Natural killer cell treated with Interleukin-12 subunit alpha and Interleukin-12 subunit beta and Interleukin-15 and Interleukin-18, amount 100 ng/mL, for 72 hours (primary cell): ENCODE measurements around the gene SAMSN1. TPM values are rescaled to one million over a fixed set of nuclear protein-coding genes. Genes with fewer than 3 reads are reported as not detected.
"Not testable (repeated sequence)": the region's sequence is repeated elsewhere in the genome, so short reads cannot be mapped to it uniquely, and the experiment has no call there.

Source experiments
- ATAC-seq, 2 donors: fragments of 150-1000 bp; cut with Tn5 transposase in 1 of 2; sonication (Bioruptor Pico), chemical (Tn5 transposase) in 1 of 2; 2 replicates each; pipeline ENCODE4 v1.10.0; 2021
- DNase-seq: peaks from one replicate; pipeline ENCODE4 v3.0.0; 2022; ENCODE audit warnings: low spot score
- H3K27ac Mint-ChIP-seq, 2 donors: 1 replicate in 1 of 2; 2 replicates in 1 of 2; pipeline ENCODE4 v1.8.0; 2022; ENCODE audit warnings: mixed read lengths in 2 of 2, mild to moderate bottlenecking in 1 of 2, moderate library complexity in 1 of 2
- H3K27me3 Mint-ChIP-seq, 2 donors: 1 replicate in 1 of 2; 2 replicates in 1 of 2; pipeline ENCODE4 v1.8.0; 2022; ENCODE audit warnings: mixed read lengths in 2 of 2
- H3K36me3 Mint-ChIP-seq: one replicate; pipeline ENCODE4 v1.8.0; 2022; ENCODE audit warnings: mixed read lengths
- H3K4me1 Mint-ChIP-seq, 2 donors: 1 replicate in 1 of 2; 2 replicates in 1 of 2; pipeline ENCODE4 v1.8.0; 2022; ENCODE audit warnings: low read depth in 2 of 2, mixed read lengths in 2 of 2, mild to moderate bottlenecking in 1 of 2
- H3K4me3 Mint-ChIP-seq: one replicate; pipeline ENCODE4 v1.8.0; 2022; ENCODE audit warnings: mixed read lengths
- H3K9me3 Mint-ChIP-seq: 2 replicates; pipeline ENCODE4 v1.8.0; 2022; ENCODE audit warnings: mixed read lengths
- total RNA-seq, 2 donors: library from RNA; stranded (reverse); gene quantifications; one replicate each; pipeline ENCODE4 v1.2.3, GENCODE V29; 2022

The SAMSN1 gene
- total RNA-seq, 2 donors from 2014 or later = 158 to 383 TPM

- not testable (repeated sequence) for H3K27me3 Mint-ChIP-seq
Observed at GRCh38 chr21:14506859-14507457, 39.2 kb downstream of the SAMSN1 start.

GRCh38 chr21:14500873-14501272, 45.2 kb downstream of the SAMSN1 start:
- H3K4me3 Mint-ChIP-seq = no peak overlapping the region
- peaks cover 47 to 48% of the 10 kb centered on the region in 2 donors for H3K4me1 Mint-ChIP-seq
- DNase-seq (no peak), ATAC-seq (no peak)
- H3K27ac Mint-ChIP-seq = peak overlapping the region; percentile 2 to 58
- H3K9me3 Mint-ChIP-seq = peaks cover 4% of the 10 kb centered on the region
- no peaks in the 10 kb centered on the region for H3K27me3 Mint-ChIP-seq
- H3K36me3 Mint-ChIP-seq = peaks cover 56% of the 10 kb centered on the region

More at GRCh38 chr21:14506859-14507457, 39.2 kb downstream of the SAMSN1 start:
- DNase-seq, H3K9me3 Mint-ChIP-seq, ATAC-seq: not testable (repeated sequence)
- H3K36me3 Mint-ChIP-seq = peaks cover 90% of the 10 kb centered on the region
- H3K27ac Mint-ChIP-seq = peak overlapping the region; percentile 5 to 46
- peak overlapping the region; percentile 32 for H3K4me3 Mint-ChIP-seq
- peaks cover 70 to 73% of the 10 kb centered on the region in 2 donors for H3K4me1 Mint-ChIP-seq

- Mint-ChIP-seq H3K27me3 (no peaks in the 10 kb centered on the region), H3K27ac (peak overlapping the region; percentile 2 to 58), H3K9me3 (peaks cover 3% of the 10 kb centered on the region), H3K4me3 (no peak overlapping the region), H3K4me1 (peaks cover 38 to 39% of the 10 kb centered on the region in 2 donors), H3K36me3 (peaks cover 56% of the 10 kb centered on the region)
- ATAC-seq (no peak), DNase-seq (no peak)
Observed at GRCh38 chr21:14499316-14499715, 46.8 kb downstream of the SAMSN1 start.

DNA sequence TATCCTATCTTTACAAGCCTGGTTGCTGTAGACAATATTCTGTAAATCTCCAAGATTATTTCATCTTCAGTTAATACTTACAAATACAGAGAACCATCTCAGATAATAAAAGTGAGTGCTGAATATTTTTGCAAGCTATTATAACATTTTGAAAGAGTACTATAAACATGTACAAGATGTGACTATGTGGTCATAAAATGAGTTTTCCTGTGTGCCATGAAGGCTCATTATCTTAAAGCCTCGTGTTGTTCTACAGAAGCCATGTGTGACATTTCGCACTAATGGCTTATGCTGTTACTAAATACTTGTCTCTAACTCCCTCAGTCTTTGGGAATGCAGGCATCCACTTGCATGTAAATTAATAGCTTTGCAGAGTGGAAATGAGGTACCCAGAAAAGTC, 48.3 kb downstream of the SAMSN1 start:
- ATAC-seq (no peak), DNase-seq (no peak)
- Mint-ChIP-seq H3K27ac (no peak overlapping the region), H3K36me3 (peaks cover 53% of the 10 kb centered on the region), H3K9me3 (no peaks in the 10 kb centered on the region), H3K4me1 (peaks cover 26 to 35% of the 10 kb centered on the region in 2 donors), H3K27me3 (no peaks in the 10 kb centered on the region), H3K4me3 (no peak overlapping the region)

DNA sequence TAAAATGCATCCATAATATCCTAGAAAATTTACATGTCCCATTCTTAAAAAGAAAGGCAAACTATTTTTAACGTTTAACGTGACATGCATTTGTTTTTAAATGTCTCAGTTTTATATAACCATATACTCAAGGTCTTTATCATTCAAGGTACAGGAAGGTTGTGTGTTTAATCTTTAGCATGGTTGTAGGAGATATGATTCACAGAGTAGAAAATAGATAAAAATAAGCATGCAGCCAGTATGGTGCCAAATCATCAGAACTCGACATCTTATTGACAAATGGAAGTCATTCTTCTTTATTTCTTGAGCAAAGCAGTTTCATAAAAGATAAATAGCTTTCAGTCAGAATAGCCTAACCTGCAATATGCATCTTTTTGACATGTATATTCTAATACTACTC, 51.0 kb downstream of the SAMSN1 start:
- Mint-ChIP-seq H3K27me3 (no peaks in the 10 kb centered on the region), H3K4me3 (no peak overlapping the region), H3K36me3 (peaks cover 48% of the 10 kb centered on the region), H3K27ac (peak overlapping the region; percentile 42 to 62), H3K4me1 (peaks cover 27 to 28% of the 10 kb centered on the region in 2 donors), H3K9me3 (no peaks in the 10 kb centered on the region)
- ATAC-seq (no peak), DNase-seq (no peak)

DNA sequence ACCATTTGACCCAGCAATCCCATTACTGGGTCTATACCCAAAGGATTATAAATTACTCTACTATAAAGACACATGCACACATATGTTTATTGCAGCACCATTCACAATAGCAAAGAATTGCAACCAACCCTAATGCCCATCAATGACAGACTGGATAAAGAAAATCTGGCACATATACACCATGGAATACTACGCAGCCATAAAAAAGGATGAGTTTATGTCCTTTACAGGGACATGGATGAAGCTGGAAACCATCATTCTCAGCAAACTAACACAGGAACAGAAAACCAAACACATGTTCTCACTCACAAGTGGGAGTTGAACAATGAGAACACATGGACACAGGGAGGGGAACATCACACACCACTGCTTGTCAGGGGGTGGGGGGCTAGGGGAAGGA, 51.9 kb downstream of the SAMSN1 start:
- ATAC-seq, H3K9me3 Mint-ChIP-seq, DNase-seq, H3K27me3 Mint-ChIP-seq, H3K4me3 Mint-ChIP-seq: not testable (repeated sequence)
- peaks cover 25 to 26% of the 10 kb centered on the region in 2 donors for H3K4me1 Mint-ChIP-seq
- H3K27ac Mint-ChIP-seq = peak overlapping the region; percentile 28 to 62
- H3K36me3 Mint-ChIP-seq = peaks cover 44% of the 10 kb centered on the region

DNA sequence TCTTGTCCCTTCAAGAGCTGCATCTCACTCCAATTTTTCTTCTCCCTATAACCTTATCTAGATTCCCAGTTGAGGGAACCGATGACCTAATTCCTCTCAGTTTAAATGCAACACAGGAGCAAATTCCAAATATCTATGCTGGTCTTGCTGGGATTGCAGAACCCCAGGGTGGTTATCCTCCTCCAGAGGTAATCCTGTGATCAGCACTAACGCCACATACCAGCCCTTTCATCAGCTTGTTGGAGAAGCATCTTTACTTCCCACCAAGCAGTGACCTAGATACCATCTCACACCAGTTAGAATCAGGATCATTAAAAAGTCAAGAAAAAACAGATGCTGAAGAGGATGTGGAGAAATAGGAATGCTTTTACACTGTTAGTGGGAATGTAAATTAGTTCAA, 52.4 kb downstream of the SAMSN1 start:
- no peak for ATAC-seq
- Mint-ChIP-seq H3K27ac (peak overlapping the region; percentile 13 to 28), H3K4me1 (peaks cover 28 to 29% of the 10 kb centered on the region in 2 donors), H3K4me3 (no peak overlapping the region), H3K36me3 (peaks cover 47% of the 10 kb centered on the region), H3K27me3 (no peaks in the 10 kb centered on the region), H3K9me3 (no peaks in the 10 kb centered on the region)
- no peak for DNase-seq

DNA sequence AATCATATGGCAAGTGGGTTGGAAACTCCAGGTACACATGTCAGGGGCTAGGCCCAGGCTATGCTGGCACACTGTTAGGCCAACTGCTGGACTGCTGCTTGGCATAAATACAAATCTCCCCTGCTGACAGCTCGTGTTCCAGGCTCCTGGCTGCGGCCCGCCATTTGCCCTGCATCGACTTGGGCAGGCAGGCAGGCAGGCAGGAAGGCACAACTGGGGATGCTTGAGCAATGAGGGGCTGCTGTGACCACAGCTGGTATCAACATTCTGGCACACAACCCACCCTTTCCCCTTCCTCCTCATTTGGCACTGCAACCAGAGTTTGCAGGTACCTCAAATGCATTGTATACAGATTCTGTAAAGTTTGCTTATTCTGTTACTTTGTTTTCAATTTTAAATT, 53.2 kb downstream of the SAMSN1 start:
- no peak for DNase-seq
- no peak for ATAC-seq
- Mint-ChIP-seq H3K27ac (peak overlapping the region in 1 of 2 donors; percentile 13), H3K4me1 (peaks cover 33 to 37% of the 10 kb centered on the region in 2 donors), H3K4me3 (no peak overlapping the region), H3K9me3 (no peaks in the 10 kb centered on the region), H3K36me3 (peaks cover 52% of the 10 kb centered on the region), H3K27me3 (no peaks in the 10 kb centered on the region)

DNA sequence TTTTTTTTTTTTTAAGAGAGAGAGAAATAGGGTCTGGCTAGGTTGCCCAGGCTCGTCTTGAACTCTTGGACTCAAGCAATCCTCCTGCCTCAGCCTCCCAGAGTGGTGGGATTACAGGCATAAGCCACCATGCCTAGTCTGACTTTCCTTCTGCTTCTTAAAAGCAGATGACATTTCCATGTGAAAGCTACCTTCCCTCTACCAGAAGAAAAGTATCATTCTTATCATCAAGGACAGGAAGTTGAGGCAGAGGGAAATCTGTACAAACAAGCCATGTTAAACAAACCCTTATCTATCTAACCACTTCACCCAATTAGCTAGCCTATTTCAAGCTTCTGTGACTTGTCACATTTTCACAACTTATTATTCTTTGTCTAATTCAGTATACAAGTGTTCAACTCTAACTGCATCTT, 54.8 kb downstream of the SAMSN1 start:
- ATAC-seq = no peak
- peaks cover 55% of the 10 kb centered on the region for H3K36me3 Mint-ChIP-seq
- peaks cover 39 to 43% of the 10 kb centered on the region in 2 donors for H3K4me1 Mint-ChIP-seq
- H3K9me3 Mint-ChIP-seq = no peaks in the 10 kb centered on the region
- H3K4me3 Mint-ChIP-seq = no peak overlapping the region
- no peaks in the 10 kb centered on the region for H3K27me3 Mint-ChIP-seq
- H3K27ac Mint-ChIP-seq = peak overlapping the region; percentile 38 to 51
- DNase-seq = no peak

GRCh38 chr21:14488672-14489204, 57.4 kb downstream of the SAMSN1 start:
- peaks cover 44% of the 10 kb centered on the region for H3K36me3 Mint-ChIP-seq
- peak overlapping the region; percentile 85 to 88 for H3K27ac Mint-ChIP-seq
- H3K4me1 Mint-ChIP-seq = peaks cover 38 to 53% of the 10 kb centered on the region in 2 donors
- H3K4me3 Mint-ChIP-seq = peak overlapping the region; percentile 42
- DNase-seq (no peak), ATAC-seq (no peak)
- H3K27me3 Mint-ChIP-seq = no peaks in the 10 kb centered on the region
- peaks cover 10% of the 10 kb centered on the region for H3K9me3 Mint-ChIP-seq

GRCh38 chr21:14487490-14488432, 58.4 kb downstream of the SAMSN1 start:
- peak overlapping the region; percentile 71 for H3K4me3 Mint-ChIP-seq
- no peak for DNase-seq
- peak overlapping the region; percentile 85 to 88 for H3K27ac Mint-ChIP-seq

DNA sequence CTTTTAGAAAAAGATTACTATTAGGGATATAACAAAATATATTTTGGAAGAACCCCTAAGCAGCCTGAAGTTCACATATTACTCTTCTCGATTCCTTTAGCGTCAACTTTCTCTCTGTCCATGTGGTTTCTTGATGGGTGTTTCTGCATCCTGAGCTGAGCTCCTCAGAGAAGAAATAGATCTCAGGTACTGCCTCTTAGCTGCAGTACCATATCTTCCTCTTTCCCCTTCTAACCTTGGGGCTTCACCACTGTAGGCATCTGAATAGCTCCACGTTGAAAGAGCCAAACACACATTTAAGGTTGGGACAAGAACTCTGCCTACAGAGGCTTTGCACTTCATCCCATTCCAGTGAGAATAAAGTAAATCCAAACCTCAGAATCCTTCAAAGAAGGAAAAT, 59.2 kb downstream of the SAMSN1 start:
- Mint-ChIP-seq H3K27me3 (no peaks in the 10 kb centered on the region), H3K27ac (peak overlapping the region; percentile 85 to 88), H3K4me1 (peaks cover 47 to 68% of the 10 kb centered on the region in 2 donors), H3K36me3 (peaks cover 54% of the 10 kb centered on the region), H3K4me3 (peak overlapping the region; percentile 34), H3K9me3 (peaks cover 12% of the 10 kb centered on the region)
- DNase-seq (no peak), ATAC-seq (no peak)

More at GRCh38 chr21:14487490-14488432, 58.4 kb downstream of the SAMSN1 start:
- peaks cover 43 to 62% of the 10 kb centered on the region in 2 donors for H3K4me1 Mint-ChIP-seq
- ATAC-seq = peak; percentile 50 to 66
- H3K36me3 Mint-ChIP-seq = peaks cover 48% of the 10 kb centered on the region
- peaks cover 12% of the 10 kb centered on the region for H3K9me3 Mint-ChIP-seq
- H3K27me3 Mint-ChIP-seq = no peaks in the 10 kb centered on the region

DNA sequence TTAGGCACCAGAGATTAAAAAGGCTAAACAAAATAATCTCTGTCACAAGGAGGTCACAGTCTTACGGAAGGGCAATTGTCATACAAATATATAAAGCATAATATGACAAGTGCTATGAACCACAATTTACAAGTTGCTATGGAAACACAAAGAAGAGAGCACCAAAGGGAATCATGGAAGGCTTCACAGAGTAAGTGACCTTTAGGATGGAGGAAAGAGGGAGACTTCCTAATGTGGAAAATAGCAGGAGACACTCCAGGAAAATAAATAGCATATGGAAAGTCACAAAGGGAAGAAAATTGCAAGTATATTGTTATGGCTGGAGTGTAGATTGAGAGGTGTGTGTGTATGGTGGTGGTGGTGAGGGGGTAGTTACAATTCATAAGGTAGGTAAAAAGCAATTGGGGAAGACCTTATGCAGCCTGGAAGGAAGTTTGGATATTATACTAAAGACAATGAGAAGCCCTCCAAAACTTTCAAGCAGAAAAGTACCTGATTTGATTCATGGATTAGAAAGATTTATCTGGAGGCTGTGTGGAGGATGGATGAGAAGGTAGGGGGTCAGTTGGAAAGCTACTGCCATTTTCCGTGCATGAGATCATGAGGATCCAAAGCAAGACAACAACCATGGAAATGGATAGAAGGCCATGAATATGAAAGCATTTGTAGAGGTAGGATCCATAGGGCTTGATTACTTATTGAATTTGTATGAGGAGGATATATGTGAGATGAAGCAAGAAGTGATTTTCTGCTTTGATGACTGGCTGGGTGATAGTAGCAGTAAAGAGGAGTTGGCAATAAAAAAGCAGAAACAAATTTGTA, 61.7 kb downstream of the SAMSN1 start:
- Mint-ChIP-seq H3K4me1 (peaks cover 58 to 79% of the 10 kb centered on the region in 2 donors), H3K27me3 (no peaks in the 10 kb centered on the region), H3K4me3 (peak overlapping the region; percentile 8), H3K9me3 (peaks cover 12% of the 10 kb centered on the region), H3K36me3 (peaks cover 47% of the 10 kb centered on the region), H3K27ac (peak overlapping the region; percentile 96 to 99)
- ATAC-seq (no peak), DNase-seq (no peak)
